Activated naive CD4-positive, alpha-beta T cell treated with anti-CD3 and anti-CD28 coated beads, Interleukin-2, amount 10 ng/mL, durations not matched to agents 7 days and 5 days (primary cell): Measurements from ENCODE around the gene TRMT1.

Source experiments
- CTCF ChIA-PET: fragments of 350-600 bp; sonication (Branson Sonifier 250); formaldehyde crosslinking; loops from one replicate; lab custom pipeline; 2021; ENCODE audit warnings: antibody characterized with exemption; lab: Charles Lee
- DNase-seq: peaks from one replicate; pipeline ENCODE4 v3.0.0-alpha.2; 2020
- H3K27ac Mint-ChIP-seq: one replicate; pipeline ENCODE4 v1.8.0; 2021; ENCODE audit warnings: mild to moderate bottlenecking, moderate library complexity, mixed read lengths
- H3K27me3 Mint-ChIP-seq: one replicate; pipeline ENCODE4 v1.8.0; 2021; ENCODE audit warnings: mild to moderate bottlenecking, mixed read lengths
- H3K36me3 Mint-ChIP-seq: one replicate; pipeline ENCODE4 v1.8.0; 2021; ENCODE audit warnings: mixed read lengths
- H3K4me1 Mint-ChIP-seq: one replicate; pipeline ENCODE4 v1.8.0; 2021; ENCODE audit warnings: mixed read lengths
- H3K4me3 Mint-ChIP-seq: one replicate; pipeline ENCODE4 v1.8.0; 2021; ENCODE audit warnings: mild to moderate bottlenecking, moderate library complexity, mixed read lengths
- H3K9me3 Mint-ChIP-seq: one replicate; pipeline ENCODE4 v1.8.0; 2021; ENCODE audit warnings: mixed read lengths

The TRMT1 gene

DNA sequence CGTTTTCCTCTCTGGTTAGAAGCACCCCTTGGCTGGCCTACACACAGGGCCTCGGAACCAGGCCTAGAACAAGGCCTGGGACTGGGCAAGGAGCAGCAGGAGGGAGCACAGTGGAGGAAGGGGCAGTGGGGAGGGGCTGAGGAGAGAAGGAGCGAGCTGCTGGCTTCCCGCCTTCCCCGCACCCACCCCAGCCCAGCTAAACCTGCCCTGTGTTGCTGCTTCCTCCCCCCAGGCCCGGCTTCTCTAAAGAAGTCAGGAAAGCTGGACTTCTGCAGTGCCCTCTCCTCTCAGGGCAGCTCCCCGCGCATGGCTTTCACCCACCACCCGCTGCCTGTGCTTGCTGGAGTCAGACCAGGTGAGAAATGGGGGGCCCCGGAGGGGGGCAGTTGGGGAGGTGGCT is 38.2 kb downstream of the TRMT1 start:
- CTCF ChIA-PET, result interaction anchor here (0.7 to 2.7 kb wide), 2 partner anchors 17 to 113 kb away, joined by 3 to 8 read pairs; no protein-coding TSS in a partner anchor
- no peaks in the 10 kb centered on the region for H3K36me3 Mint-ChIP-seq
- peaks cover 15% of the 10 kb centered on the region for H3K27me3 Mint-ChIP-seq

GRCh38 chr19:13077240-13077639 is 39.3 kb downstream of the TRMT1 start:
- H3K27ac Mint-ChIP-seq, result no peak overlapping the region
- H3K36me3 Mint-ChIP-seq, result no peaks in the 10 kb centered on the region
- H3K27me3 Mint-ChIP-seq, result peaks cover 24% of the 10 kb centered on the region
- H3K4me1 Mint-ChIP-seq, result no peaks in the 10 kb centered on the region
- CTCF ChIA-PET, result interaction anchor here (2.3 to 2.7 kb wide), 2 partner anchors 16 to 112 kb away, joined by 8 to 9 read pairs; no protein-coding TSS in a partner anchor
- no peaks in the 10 kb centered on the region for H3K9me3 Mint-ChIP-seq
- no peak overlapping the region for H3K4me3 Mint-ChIP-seq
- DNase-seq, result no peak

More for the DNA sequence above, 38.2 kb downstream of the TRMT1 start:
- Mint-ChIP-seq H3K27ac (no peak overlapping the region), H3K4me3 (no peak overlapping the region), H3K4me1 (no peaks in the 10 kb centered on the region), H3K9me3 (no peaks in the 10 kb centered on the region)
- no peak for DNase-seq

- no peaks in the 10 kb centered on the region for H3K36me3 Mint-ChIP-seq
- CTCF ChIA-PET, result interaction anchor here (2.3 kb wide), 1 partner anchor 15 kb away, joined by 9 read pairs; no protein-coding TSS in a partner anchor
These were observed 39.8 kb downstream of the TRMT1 start for GRCh38 chr19:13076787-13077186.

GRCh38 chr19:13076320-13076719 is 40.2 kb downstream of the TRMT1 start:
- Mint-ChIP-seq H3K27ac (no peak overlapping the region), H3K4me1 (no peaks in the 10 kb centered on the region), H3K36me3 (no peaks in the 10 kb centered on the region), H3K4me3 (no peak overlapping the region), H3K27me3 (peaks cover 28% of the 10 kb centered on the region), H3K9me3 (no peaks in the 10 kb centered on the region)
- CTCF ChIA-PET, result interaction anchor here (2.3 kb wide), 1 partner anchor 15 kb away, joined by 9 read pairs; no protein-coding TSS in a partner anchor
- no peak for DNase-seq

More at GRCh38 chr19:13076787-13077186, 39.8 kb downstream of the TRMT1 start:
- DNase-seq, result no peak
- H3K27ac Mint-ChIP-seq, result no peak overlapping the region
- H3K27me3 Mint-ChIP-seq, result peaks cover 28% of the 10 kb centered on the region
- no peak overlapping the region for H3K4me3 Mint-ChIP-seq
- no peaks in the 10 kb centered on the region for H3K9me3 Mint-ChIP-seq
- H3K4me1 Mint-ChIP-seq, result no peaks in the 10 kb centered on the region

DNA sequence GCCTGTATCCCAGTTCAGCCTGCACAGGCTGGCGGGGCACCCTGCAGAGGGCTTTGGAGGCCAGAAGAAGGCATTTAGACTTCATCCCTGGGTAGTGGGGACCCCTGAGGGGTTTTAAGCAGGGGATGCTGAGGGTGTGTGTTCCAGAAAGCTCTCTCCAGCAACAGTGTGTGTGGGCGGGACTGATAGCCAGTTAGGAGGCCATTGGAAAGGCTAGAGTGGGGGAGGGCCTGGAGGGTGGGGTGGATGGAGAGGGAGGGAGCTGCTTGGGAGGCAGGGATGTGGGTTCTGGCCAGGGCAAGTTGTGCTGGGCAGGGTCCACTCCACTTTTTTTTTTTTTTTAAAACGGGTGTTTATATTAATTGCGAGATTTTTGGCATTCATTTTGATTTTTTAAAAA is 42.2 kb downstream of the TRMT1 start:
- Mint-ChIP-seq H3K4me1 (no peaks in the 10 kb centered on the region), H3K27ac (no peak overlapping the region), H3K4me3 (no peak overlapping the region), H3K36me3 (no peaks in the 10 kb centered on the region), H3K27me3 (peaks cover 31% of the 10 kb centered on the region), H3K9me3 (no peaks in the 10 kb centered on the region)
- CTCF ChIA-PET, result interaction anchor here (0.7 to 1.9 kb wide), 2 partner anchors 13 to 109 kb away, joined by 3 to 10 read pairs; no protein-coding TSS in a partner anchor
- no peak for DNase-seq

- CTCF ChIA-PET, result interaction anchor here (1.2 to 1.9 kb wide), 2 partner anchors 12 to 108 kb away, joined by 4 to 10 read pairs; no protein-coding TSS in a partner anchor
- H3K4me1 Mint-ChIP-seq, result no peaks in the 10 kb centered on the region
- no peak overlapping the region for H3K4me3 Mint-ChIP-seq
These were observed 43.3 kb downstream of the TRMT1 start for GRCh38 chr19:13073263-13073662.

DNA sequence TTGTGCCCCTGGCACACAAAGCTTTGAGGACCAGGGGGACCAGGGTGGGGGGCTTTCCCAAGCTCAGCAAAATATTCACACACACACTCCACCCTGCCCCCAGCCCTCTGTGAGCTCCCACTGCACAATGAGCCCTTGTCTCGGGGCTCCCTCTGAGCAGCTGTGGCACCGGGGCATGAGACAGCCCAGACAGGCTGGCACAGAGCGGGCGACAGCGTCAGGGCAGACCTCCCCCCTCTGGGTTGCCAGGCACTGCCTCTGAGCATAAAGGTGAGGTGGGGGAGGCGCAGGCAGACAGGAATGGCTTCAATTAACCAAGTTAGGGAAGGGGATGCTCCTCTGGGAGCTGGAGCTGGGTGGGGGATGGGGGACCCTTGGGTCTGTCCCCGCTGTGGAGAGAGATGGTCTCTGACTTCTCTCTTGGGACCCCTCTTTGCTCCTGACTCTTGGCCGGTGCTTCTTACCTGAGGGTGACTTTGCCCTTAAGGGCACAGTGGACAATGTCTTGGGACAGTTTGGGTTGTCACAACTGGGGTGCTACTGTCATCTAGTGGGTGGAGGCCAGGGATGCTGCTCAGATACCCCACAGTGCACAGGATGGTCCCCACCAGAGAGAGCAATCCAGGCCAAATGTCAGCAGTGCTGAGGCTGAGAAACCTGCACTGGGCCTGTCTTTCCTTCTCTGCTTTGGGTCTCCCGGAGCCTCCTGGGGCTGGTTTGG is 44.2 kb downstream of the TRMT1 start:
- Mint-ChIP-seq H3K27me3 (peaks cover 25% of the 10 kb centered on the region), H3K9me3 (no peaks in the 10 kb centered on the region), H3K27ac (no peak overlapping the region), H3K4me1 (no peaks in the 10 kb centered on the region), H3K4me3 (no peak overlapping the region), H3K36me3 (no peaks in the 10 kb centered on the region)
- CTCF ChIA-PET, result interaction anchor here (1.2 to 1.9 kb wide), 2 partner anchors 11 to 107 kb away, joined by 4 to 10 read pairs; no protein-coding TSS in a partner anchor
- no peak for DNase-seq

More at GRCh38 chr19:13073263-13073662, 43.3 kb downstream of the TRMT1 start:
- Mint-ChIP-seq H3K27ac (no peak overlapping the region), H3K9me3 (no peaks in the 10 kb centered on the region), H3K27me3 (peaks cover 28% of the 10 kb centered on the region), H3K36me3 (no peaks in the 10 kb centered on the region)
- no peak for DNase-seq

- no peak overlapping the region for H3K27ac Mint-ChIP-seq
- DNase-seq, result no peak
- no peak overlapping the region for H3K4me3 Mint-ChIP-seq
- H3K36me3 Mint-ChIP-seq, result no peaks in the 10 kb centered on the region
- peaks cover 25% of the 10 kb centered on the region for H3K27me3 Mint-ChIP-seq
- H3K4me1 Mint-ChIP-seq, result no peaks in the 10 kb centered on the region
- CTCF ChIA-PET, result interaction anchor here (2.1 kb wide), 1 partner anchor 10 kb away, joined by 14 read pairs; no protein-coding TSS in a partner anchor
- H3K9me3 Mint-ChIP-seq, result no peaks in the 10 kb centered on the region
These were observed 44.9 kb downstream of the TRMT1 start for GRCh38 chr19:13071444-13072187.

GRCh38 chr19:13070425-13071140 is 46.0 kb downstream of the TRMT1 start:
- Mint-ChIP-seq H3K4me3 (no peak overlapping the region), H3K4me1 (no peaks in the 10 kb centered on the region), H3K27me3 (peaks cover 25% of the 10 kb centered on the region), H3K9me3 (no peaks in the 10 kb centered on the region), H3K36me3 (no peaks in the 10 kb centered on the region), H3K27ac (no peak overlapping the region)
- no peak for DNase-seq
- CTCF ChIA-PET, result interaction anchor here (2.1 kb wide), 1 partner anchor 9 kb away, joined by 14 read pairs; no protein-coding TSS in a partner anchor

DNA sequence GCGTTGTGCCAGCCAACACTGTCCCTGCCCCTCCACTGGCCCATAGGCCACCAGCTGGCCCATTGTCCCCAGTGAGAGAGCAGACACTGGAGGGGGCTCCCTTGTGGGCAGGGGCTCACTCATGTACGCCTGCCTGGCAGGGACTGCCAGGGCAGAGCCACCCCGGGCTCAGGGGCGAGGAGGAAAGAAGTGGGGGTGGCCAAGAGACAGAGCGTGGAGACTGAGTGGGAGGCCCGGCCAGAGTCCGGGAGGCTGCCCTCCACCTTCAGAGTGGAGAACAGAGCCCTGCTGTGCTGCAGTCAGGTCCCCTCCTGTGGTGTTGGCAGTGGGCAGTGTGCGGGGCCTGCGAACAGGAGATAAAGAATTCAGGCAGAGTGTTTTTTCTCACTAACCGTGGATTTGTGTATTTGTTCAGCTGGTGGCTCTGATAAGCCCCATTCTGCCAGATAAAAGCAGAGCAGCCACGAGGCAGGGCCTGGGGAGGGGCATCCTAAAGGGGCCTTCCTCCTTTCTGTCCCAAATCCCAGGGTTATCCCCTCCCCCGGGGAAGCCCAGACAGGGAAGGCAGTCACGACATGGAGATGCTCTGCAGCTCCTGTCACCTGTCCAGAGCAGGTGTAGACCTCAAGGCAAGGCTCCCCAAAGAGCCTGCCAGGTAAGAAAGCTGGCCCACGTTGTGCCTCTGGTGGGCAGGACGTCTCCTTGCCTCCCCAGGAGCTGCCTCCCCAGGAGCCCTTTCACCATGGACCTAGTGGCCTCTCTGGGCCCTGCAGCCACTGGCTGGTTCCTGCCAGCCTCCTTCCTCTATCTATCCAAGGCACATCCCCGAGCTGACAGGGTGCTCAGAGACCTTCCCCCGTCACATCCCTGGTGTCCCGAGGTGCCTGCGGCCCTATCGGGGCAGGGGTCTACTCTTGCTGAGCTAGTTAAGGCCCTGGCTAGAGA is 46.9 kb downstream of the TRMT1 start:
- H3K27ac Mint-ChIP-seq, result no peak overlapping the region
- peaks cover 22% of the 10 kb centered on the region for H3K27me3 Mint-ChIP-seq
- no peak overlapping the region for H3K4me3 Mint-ChIP-seq
- H3K36me3 Mint-ChIP-seq, result no peaks in the 10 kb centered on the region
- CTCF ChIA-PET, result interaction anchor here (2.1 kb wide), 1 partner anchor 8 kb away, joined by 14 read pairs; no protein-coding TSS in a partner anchor
- H3K4me1 Mint-ChIP-seq, result no peaks in the 10 kb centered on the region
- DNase-seq, result no peak
- H3K9me3 Mint-ChIP-seq, result no peaks in the 10 kb centered on the region

- Mint-ChIP-seq H3K36me3 (no peaks in the 10 kb centered on the region), H3K9me3 (no peaks in the 10 kb centered on the region), H3K27ac (no peak overlapping the region), H3K4me3 (no peak overlapping the region), H3K27me3 (peaks cover 27% of the 10 kb centered on the region), H3K4me1 (no peaks in the 10 kb centered on the region)
- CTCF ChIA-PET, result interaction anchor here (0.9 to 2.2 kb wide), 2 partner anchors 26 to 103 kb away, joined by 4 to 8 read pairs; no protein-coding TSS in a partner anchor
- no peak for DNase-seq
These were observed 48.3 kb downstream of the TRMT1 start for GRCh38 chr19:13068085-13068846.
